Endometrial microvascular endothelial cells (primary cell): ENCODE measurements around the gene RMRP. TPM values are rescaled to one million over a fixed set of nuclear protein-coding genes. Genes with fewer than 3 reads are reported as not detected.

Experiments
- in situ Hi-C: cut with HindIII; loops from 2 replicates; pipeline ENCODE4 v1.10.0; 2017; ENCODE audit warnings: low sequenced_read_pairs, low pct_unique_long_range_greater_than_20kb; ENCODE audit errors: inconsistent ontology term
- total RNA-seq: library from RNA; depleted of rRNA; stranded (reverse); fragments of >200 nt; gene quantifications from one replicate; pipeline ENCODE4 v1.2.3, GENCODE V29; 2015; ENCODE audit errors: inconsistent ontology term

Gene RMRP
- total RNA-seq, 1 donor from 2014 or later: 269 TPM

DNA sequence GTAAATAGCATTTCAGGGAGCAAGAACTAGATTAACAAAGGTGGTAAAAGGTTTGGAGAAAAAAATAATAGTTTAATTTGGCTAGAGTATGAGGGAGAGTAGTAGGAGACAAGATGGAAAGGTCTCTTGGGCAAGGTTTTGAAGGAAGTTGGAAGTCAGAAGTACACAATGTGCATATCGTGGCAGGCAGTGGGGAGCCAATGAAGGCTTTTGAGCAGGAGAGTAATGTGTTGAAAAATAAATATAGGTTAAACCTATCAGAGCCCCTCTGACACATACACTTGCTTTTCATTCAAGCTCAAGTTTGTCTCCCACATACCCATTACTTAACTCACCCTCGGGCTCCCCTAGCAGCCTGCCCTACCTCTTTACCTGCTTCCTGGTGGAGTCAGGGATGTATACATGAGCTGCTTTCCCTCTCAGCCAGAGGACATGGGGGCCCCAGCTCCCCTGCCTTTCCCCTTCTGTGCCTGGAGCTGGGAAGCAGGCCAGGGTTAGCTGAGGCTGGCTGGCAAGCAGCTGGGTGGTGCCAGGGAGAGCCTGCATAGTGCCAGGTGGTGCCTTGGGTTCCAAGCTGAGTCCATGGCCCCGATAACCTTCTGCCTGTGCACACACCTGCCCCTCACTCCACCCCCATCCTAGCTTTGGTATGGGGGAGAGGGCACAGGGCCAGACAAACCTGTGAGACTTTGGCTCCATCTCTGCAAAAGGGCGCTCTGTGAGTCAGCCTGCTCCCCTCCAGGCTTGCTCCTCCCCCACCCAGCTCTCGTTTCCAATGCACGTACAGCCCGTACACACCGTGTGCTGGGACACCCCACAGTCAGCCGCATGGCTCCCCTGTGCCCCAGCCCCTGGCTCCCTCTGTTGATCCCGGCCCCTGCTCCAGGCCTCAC is 15.6 kb upstream of the RMRP start, which contains the start of gene CA9:
CA9 (plus strand) TSS at position 797 of the 893 bp plus-strand sequence; CDS start at position 829, 32 bp downstream.
- in situ Hi-C loops: no loop called here

DNA sequence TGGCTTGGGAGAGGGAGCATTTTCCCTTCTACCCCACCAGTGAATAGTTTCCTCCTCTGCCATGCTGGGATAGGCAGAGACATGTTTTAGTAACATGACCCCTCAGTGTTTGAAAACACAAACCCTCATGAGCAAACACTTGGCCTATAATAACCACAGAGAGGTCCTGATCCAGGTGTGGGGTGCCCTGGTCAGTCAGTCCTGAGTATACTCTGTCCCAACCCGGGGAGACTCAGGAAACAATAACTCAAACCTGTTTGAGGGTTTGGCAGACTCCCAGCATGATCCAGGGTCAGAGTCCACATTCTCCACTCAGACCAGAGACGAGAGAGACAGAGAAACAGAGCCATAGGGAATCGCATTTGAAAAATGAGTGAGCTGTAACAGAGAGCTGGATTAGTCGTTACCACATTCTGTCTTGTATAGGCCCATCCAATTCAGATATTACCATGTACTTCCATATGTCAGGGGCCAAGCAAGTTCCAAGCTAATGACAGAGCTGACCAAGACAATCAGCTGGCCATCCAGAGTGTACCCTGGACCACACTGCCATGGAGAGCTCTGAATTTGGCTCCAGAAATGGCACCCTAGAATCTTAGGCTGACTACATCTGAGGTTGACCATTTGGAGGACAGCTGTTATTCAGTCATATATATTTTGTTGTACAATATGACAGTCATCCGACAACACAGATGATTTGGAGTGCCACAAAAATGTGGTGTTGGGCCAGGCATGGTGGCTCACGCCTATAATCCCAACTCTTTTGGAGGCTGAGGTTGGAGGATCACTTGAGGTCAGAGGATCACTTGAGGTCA is 11.7 kb upstream of the RMRP start:
- in situ Hi-C loops: no loop called here

DNA sequence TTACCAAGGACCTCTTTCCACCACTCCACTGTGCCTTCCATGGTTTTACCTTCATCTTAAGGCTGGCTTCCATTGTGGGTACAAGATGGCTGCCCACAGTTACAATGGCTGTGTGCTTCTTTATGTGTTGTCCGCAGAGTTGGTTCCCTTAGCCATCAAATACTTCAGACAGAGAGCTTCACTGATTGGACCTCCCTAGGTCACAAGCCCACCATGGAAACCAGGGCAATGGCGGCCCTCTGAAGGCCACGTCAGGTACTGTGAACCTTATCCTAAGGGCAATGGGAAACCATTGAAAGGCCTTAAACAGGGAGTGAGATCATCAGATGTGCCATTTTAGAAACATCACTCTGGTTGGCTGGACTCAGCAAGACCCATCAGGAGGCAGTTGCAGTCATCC is 10.1 kb upstream of the RMRP start:
- in situ Hi-C loops: no loop called here

- in situ Hi-C loops: no loop called here
These were observed 8.7 kb upstream of the RMRP start for GRCh38 chr9:35666549-35666948.

DNA sequence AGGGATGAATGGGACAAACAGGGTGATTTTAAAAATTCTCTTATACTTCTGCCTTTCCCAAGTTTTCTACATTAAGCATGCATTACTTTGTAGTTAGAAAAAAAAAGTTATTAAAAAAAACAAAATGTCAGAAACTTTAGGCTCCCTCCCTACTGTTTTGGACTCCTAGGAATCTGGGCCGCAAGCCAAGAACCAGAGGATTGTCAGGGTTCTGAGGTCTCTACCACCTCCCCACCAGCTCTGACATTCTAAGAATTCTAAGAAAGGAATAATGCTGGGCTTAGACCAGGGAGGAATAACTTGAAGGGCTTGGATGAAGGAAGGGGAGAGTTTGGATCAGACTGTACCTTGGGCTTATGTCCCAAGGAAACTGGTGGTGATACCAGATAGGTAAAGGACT is 8.2 kb upstream of the RMRP start:
- in situ Hi-C loops: no loop called here

GRCh38 chr9:35665471-35665818 is 7.6 kb upstream of the RMRP start:
- in situ Hi-C loops: no loop called here

DNA sequence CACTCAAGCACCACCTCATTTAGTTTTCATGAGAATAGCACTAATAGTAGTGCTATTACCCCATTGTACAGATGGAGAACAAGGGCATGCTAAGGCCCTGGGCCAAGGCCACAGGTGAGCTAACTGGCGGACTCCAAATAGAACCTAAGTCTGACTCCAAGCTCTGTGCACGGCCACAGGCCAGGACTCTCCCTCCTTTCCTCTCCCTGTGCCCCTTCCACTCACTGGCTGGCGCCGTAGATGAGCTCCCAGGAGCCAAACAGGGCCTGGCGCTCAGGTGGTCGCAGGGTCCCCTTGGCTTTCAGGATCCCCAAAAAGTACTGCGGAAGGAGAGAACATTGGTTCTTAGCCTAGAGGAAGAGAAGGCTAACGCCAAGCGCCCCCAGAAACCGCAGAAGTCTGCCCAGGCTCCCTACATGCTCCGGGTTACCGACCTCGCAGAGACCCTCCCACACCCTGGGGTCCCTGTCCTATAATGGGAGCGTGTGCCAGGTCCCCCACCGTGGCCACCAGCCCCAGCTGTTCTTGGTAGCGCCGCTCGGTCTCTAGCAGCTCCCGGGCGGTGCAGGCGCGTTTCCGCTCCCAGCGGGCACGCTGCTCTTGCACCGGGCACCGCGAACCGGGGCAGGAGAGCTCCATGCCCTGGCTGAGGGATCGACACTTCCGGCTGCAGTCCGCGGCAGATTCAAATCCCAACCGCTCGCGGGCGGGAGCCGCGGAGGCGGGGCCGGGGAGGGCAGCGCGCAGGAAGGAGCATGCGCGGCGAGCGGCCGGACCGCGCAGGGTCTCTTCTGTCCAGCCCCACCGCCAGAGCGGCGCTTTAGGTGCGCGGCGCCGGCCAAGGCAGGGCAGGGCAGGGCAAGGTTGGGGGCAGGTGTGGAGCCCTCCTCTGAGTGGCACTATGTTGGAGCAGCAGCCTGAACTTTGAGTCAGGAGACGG is 7.0 kb upstream of the RMRP start, which contains the start of gene ARHGEF39:
ARHGEF39 (minus strand) TSS at position 665 of the 940 bp plus-strand sequence; CDS start at position 639, 26 bp downstream.
- in situ Hi-C loops: no loop called here

DNA sequence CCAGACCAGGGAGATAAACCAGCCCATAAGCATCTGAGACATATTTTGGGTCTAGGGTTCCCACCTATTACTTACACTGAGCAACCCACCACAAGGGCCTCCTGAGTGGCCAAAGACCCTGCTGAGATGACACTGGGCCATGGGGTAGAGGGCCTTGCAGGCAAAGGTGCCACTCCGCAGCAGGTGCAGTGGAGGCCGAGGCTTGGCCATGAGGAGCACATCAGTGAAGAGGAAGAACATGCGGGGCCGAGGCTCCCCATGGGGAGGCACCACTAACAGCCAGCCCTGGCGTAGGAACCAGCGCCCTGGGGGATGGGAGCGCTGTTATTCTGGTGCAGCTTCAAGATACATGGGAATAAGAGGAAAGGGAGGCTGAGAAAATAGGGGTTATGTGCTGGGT is 4.6 kb upstream of the RMRP start:
- in situ Hi-C loops: no loop called here

DNA sequence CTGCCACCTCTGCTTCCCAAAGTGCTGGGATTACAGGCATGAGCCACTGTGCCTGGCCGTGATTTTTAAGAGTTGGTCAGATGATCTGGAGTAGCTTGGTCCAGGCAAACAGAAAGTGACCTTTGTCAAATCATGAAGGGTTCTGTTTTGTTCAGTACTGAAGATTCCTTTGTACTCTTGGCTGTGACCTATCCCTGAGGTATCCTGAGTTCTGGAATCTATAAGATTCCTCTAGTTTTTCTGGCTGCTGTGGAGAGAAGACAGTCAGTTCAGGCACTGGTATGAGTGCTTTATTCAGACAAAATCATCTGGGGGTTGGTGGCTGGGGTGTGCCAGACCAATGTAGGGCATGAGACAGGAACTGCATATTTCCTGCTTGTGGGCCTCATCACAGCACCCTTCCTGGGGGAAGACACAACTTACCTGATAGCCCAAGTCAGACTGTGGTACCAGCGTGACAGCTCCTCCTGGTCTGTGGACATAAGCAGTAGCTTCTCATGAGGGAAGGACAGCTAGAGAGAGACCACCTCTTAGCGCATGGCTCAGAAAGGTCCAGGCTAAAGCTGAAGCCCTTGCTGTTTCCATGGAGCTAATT is 4.0 kb upstream of the RMRP start:
- in situ Hi-C loops: no loop called here

GRCh38 chr9:35660966-35661415 is 3.2 kb upstream of the RMRP start:
- in situ Hi-C loops: no loop called here

DNA sequence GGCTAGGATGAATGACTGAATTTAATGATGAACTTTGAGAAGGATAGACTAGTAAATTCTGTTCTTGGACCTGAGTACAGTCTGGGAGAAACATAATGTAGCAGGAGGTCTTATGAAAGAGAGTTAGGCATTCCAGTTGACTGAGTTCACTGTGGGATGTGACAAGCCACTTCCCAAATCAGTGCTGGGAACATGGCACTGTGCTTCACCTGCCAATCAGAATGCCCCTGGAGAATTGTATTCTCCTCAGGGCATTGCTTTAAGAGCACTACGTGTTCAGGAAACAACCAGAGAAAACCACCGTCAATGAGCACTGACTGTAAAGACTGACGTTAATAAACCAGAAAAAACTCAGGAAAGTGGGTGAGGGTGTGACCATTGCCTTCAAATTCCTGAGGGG is 1.5 kb upstream of the RMRP start:
- in situ Hi-C loops: no loop called here

DNA sequence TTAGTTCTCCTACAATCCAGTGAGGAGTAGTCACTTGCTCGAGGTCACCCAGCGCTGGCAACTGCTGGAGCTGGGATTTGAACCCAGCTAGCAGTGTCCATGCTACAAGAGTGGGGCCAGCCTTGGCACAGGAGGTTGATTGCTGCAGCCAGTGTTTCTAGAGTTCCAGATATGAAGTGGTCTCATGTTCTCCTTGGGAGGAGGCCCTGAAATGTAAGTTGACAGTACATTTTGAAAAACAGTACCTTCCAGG is 1.1 kb upstream of the RMRP start:
- in situ Hi-C loops: no loop called here

DNA sequence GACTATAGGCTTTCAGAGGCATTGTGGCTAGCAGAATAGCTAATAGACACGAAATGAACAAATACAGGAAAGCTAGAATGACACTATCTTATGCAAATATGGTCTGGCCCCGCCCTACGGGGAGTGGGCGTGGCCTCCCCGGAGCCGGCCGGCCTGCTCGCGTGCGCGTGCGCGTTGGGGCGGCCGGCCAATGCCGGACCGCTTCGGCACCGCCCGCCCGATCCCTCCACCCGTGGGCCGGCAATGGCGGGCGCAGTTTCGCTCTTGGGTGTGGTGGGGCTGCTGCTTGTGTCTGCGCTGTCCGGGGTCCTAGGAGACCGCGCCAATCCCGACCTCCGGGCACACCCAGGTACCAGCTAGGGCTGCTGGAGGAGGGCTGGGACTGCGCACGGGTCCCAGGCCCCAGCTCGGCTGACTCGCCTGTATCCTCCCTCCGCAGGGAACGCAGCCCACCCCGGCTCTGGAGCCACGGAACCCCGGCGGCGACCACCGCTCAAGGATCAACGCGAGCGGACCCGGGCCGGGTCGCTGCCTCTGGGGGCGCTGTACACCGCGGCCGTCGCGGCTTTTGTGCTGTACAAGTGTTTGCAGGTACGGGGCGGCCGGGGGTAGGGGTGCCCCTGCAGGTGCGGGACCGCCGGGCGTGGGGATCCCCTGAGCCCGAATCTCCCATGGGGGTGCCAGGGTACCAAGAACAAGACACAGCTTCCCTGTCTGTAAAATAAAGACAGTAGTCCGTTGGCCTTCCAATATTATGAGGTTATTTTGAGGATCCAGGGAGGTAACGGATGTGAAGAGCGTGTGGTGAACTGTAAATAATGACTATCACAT is 533 bp upstream of the RMRP start, which contains the start of gene CCDC107:
CCDC107 (plus strand) TSS at position 156 of the 831 bp plus-strand sequence; CDS start at position 244, 88 bp downstream.
- in situ Hi-C loops: no loop called here

- in situ Hi-C loops: no loop called here
These were observed 831 bp downstream of the RMRP start for GRCh38 chr9:35656831-35657545.

- in situ Hi-C loops: no loop called here
These were observed 1.5 kb downstream of the RMRP start for GRCh38 chr9:35656348-35656747.

DNA sequence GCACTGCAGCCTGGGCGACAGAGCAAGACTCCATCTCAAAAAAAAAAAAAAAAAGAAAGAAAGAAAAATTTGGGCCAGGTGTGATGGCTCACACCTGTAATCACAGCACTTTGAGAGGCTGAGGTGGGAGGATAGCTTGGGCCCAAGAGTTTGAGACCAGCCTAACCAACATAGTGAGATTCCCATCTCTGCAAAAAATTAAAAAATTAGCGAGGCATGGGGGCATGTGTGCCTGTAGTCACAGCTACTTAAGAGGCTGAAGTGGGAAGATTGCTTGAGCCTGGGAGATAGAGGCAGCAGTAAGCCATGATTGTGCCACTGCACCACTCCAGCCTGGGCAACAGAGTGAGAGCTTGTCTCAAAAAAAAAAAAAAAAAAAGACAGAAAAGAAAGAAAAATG is 4.2 kb downstream of the RMRP start:
- in situ Hi-C loops: no loop called here

DNA sequence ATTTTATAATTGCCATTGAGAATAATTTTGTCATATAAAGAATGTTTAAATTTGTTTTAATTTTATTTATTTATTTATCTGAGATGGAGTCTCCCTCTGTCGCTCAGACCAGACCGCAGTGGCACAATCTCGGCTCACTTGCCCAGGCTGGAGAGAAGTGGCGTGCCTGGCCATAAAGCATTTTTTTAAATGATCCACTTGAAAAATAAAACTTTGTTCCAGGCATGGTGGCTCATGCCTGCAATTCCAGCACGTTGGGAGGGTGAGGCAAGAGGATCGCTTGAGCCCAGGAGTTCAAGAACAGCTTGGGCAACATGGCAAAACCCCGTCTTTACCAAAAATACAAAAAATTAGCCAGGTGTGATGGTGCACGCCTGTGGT is 5.0 kb downstream of the RMRP start:
- in situ Hi-C loops: no loop called here
